Neural cell (in vitro differentiated cells): Measurements from ENCODE around the gene FREM2.

Experiments used
- EZH2 ChIP-seq: fragments of 200-600, 300-800 bp; shearing (Covaris generic), sonication (generic); IDR thresholded peaks from 2 replicates; pipeline ENCODE4 v1.6.1; 2014; ENCODE audit warnings: antibody characterized with exemption, low read length, borderline replicate concordance, mild to moderate bottlenecking; ENCODE audit not compliant: insufficient read depth, poor library complexity, severe bottlenecking
- MXI1 ChIP-seq: fragments of 450-650 bp; conservative IDR thresholded peaks from 2 replicates; pipeline ENCODE4 v1.6.1; 2014; ENCODE audit warnings: antibody characterized with exemption, mild to moderate bottlenecking; ENCODE audit not compliant: poor library complexity, severe bottlenecking

- no peak for TF ChIP-seq EZH2
- no peak for TF ChIP-seq MXI1
Observed at GRCh38 chr13:38670627-38671026, 16.2 kb upstream of the FREM2 start.
